Ishikawa (cell line): ENCODE measurements around the gene NAAA.

Experiments used
- CEBPB ChIP-seq: IDR thresholded peaks from 2 replicates; pipeline ENCODE4 v1.6.1; 2012
- CREB1 ChIP-seq: IDR thresholded peaks from 2 replicates; pipeline ENCODE4 v1.6.1; 2012; ENCODE audit warnings: low read depth
- EGR1 ChIP-seq: IDR thresholded peaks from 2 replicates; pipeline ENCODE4 v1.6.1; 2012
- EP300 ChIP-seq: IDR thresholded peaks from 2 replicates; pipeline ENCODE4 v1.6.1; 2012; ENCODE audit warnings: borderline replicate concordance
- FOXM1 ChIP-seq: IDR thresholded peaks from 2 replicates; pipeline ENCODE4 v1.6.1; 2012; ENCODE audit warnings: low read depth, borderline replicate concordance
- NFIC ChIP-seq: IDR thresholded peaks from 2 replicates; pipeline ENCODE4 v1.6.1; 2012
- RAD21 ChIP-seq: IDR thresholded peaks from 2 replicates; pipeline ENCODE4 v1.6.1; 2012; ENCODE audit warnings: low read depth
- TAF1 ChIP-seq: IDR thresholded peaks from 2 replicates; pipeline ENCODE4 v1.6.1; 2012; ENCODE audit warnings: low read depth, mild to moderate bottlenecking
- TCF12 ChIP-seq: IDR thresholded peaks from 2 replicates; pipeline ENCODE4 v1.6.1; 2012; ENCODE audit warnings: low read depth
- TEAD4 ChIP-seq: IDR thresholded peaks from 2 replicates; pipeline ENCODE4 v1.6.1; 2012
- YY1 ChIP-seq: IDR thresholded peaks from 2 replicates; pipeline ENCODE4 v1.6.1; 2012; ENCODE audit warnings: low read depth
- ZBTB7A ChIP-seq: IDR thresholded peaks from 2 replicates; pipeline ENCODE4 v1.6.1; 2012; ENCODE audit warnings: low read depth
- TF ChIP-seq, protein P1 (sequence below): IDR thresholded peaks from 2 replicates; pipeline ENCODE4 v1.6.1; 2012
- TF ChIP-seq, protein P2 (sequence below): IDR thresholded peaks from 2 replicates; pipeline ENCODE4 v1.6.1; 2012
- TF ChIP-seq, protein P3 (sequence below): IDR thresholded peaks from 2 replicates; pipeline ENCODE4 v1.6.1; 2012; ENCODE audit warnings: low read depth, mild to moderate bottlenecking

The NAAA gene

DNA sequence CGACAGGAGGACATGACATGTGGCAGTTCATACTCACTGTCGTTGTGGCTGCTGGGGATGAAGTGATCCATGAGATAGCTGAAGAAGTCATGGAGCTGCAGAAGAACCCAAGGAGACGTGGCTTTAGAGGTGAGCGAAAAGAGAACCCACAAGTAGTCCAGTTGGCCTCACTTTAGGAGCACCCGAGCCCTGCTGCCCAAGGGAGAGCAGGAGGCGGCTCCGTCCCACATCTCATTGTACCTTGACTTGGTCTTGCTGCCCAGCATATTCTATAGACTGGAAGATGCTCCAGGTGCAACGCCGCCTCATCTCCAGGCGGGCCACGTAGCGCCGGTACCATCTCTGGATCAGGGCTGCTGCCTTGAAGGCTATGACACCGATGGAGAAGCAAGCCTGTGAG is 49.2 kb downstream of the NAAA start:
- TF ChIP-seq CEBPB (no peak), EGR1 (no peak), TCF12 (no peak), RAD21 (no peak), NFIC (no peak), FOXM1 (no peak), CREB1 (no peak), YY1 (no peak)
- TF ChIP-seq, protein P1, sequence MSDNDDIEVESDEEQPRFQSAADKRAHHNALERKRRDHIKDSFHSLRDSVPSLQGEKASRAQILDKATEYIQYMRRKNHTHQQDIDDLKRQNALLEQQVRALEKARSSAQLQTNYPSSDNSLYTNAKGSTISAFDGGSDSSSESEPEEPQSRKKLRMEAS: no peak
- TF ChIP-seq, protein P2, sequence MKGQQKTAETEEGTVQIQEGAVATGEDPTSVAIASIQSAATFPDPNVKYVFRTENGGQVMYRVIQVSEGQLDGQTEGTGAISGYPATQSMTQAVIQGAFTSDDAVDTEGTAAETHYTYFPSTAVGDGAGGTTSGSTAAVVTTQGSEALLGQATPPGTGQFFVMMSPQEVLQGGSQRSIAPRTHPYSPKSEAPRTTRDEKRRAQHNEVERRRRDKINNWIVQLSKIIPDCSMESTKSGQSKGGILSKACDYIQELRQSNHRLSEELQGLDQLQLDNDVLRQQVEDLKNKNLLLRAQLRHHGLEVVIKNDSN: no peak

DNA sequence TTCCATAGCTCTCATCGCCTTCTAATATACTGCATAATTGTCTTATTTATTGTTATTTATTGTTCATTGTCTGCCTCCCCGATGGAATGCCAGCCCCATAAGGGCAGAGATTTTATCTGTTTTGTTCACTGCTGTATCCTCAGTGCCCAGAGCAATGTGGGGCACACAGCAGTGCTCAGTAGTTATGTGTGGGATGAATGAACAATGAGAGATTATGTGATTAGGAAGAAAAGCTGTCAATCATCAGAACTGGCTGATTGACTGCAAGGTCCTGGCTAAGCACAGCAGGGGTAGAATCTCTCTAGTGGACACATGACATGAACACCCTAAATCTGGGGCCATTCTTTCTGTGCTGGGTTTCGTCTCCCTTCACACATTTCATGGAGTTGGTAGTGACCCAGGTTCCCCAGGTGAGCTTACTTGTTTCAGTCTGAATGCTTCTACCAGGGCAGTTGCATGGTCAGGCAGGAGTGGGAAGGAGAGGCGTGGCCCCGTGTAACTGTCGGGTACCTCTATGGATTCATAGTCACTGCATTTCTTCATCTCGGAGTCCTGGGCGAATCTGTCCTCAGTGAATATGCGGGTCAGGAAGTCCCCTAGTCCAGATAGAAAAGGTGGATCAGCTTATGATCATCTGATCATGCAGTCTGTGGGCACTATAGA is 51.1 kb downstream of the NAAA start:
- TF ChIP-seq RAD21: no peak
- TF ChIP-seq, protein P1: no peak
- no peak for TF ChIP-seq FOXM1
- TF ChIP-seq, protein P2: no peak
- TF ChIP-seq YY1: no peak
- TF ChIP-seq TCF12: no peak
- no peak for TF ChIP-seq CEBPB
- no peak for TF ChIP-seq ZBTB7A
- TF ChIP-seq, protein P3, sequence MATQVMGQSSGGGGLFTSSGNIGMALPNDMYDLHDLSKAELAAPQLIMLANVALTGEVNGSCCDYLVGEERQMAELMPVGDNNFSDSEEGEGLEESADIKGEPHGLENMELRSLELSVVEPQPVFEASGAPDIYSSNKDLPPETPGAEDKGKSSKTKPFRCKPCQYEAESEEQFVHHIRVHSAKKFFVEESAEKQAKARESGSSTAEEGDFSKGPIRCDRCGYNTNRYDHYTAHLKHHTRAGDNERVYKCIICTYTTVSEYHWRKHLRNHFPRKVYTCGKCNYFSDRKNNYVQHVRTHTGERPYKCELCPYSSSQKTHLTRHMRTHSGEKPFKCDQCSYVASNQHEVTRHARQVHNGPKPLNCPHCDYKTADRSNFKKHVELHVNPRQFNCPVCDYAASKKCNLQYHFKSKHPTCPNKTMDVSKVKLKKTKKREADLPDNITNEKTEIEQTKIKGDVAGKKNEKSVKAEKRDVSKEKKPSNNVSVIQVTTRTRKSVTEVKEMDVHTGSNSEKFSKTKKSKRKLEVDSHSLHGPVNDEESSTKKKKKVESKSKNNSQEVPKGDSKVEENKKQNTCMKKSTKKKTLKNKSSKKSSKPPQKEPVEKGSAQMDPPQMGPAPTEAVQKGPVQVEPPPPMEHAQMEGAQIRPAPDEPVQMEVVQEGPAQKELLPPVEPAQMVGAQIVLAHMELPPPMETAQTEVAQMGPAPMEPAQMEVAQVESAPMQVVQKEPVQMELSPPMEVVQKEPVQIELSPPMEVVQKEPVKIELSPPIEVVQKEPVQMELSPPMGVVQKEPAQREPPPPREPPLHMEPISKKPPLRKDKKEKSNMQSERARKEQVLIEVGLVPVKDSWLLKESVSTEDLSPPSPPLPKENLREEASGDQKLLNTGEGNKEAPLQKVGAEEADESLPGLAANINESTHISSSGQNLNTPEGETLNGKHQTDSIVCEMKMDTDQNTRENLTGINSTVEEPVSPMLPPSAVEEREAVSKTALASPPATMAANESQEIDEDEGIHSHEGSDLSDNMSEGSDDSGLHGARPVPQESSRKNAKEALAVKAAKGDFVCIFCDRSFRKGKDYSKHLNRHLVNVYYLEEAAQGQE: no peak
- TF ChIP-seq TEAD4: no peak
- no peak for TF ChIP-seq EGR1
- TF ChIP-seq TAF1: no peak
- TF ChIP-seq EP300: no peak
- no peak for TF ChIP-seq NFIC
- no peak for TF ChIP-seq CREB1

DNA sequence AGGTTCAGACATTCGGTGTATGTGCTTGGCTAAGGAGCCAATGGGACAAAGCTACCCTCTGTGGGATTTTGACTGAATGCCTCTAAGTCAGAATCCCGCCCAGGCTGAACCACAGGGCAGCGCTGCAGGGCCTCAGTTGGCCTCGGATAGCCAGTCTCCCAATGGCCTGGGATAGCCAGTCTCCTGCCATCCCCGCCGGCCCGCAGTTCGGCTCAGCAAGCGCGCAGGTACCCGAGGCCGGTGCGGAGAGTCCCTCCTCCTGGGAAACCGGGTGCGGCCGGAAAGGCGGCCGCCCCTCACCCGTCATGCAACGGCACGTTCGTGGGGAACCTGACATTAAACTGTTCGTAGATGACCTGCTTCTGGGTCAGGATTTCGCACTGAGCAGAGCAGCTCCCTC is 54.7 kb downstream of the NAAA start:
- no peak for TF ChIP-seq TCF12
- TF ChIP-seq, protein P3: no peak

DNA sequence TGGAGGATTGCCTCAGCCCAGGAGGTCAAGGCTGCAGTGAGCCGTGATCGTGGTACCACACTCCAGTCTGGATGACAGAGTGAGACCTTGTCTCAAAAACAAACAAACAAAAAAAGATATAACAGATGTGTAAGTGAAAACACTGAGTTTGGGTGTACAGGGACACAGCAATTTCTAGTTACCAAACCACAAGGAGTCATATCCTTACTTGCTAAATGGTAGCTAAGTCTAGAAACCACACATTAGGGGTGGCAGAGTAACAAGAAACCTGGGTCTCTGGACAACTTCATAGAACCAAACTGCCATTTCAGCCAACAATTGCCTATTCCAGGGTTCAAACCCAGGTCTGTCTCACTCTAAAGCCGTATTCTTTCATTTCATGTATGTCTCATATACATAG is 59.3 kb downstream of the NAAA start:
- TF ChIP-seq FOXM1 (no peak), TAF1 (no peak), NFIC (no peak), EP300 (no peak)
- TF ChIP-seq, protein P1: no peak

DNA sequence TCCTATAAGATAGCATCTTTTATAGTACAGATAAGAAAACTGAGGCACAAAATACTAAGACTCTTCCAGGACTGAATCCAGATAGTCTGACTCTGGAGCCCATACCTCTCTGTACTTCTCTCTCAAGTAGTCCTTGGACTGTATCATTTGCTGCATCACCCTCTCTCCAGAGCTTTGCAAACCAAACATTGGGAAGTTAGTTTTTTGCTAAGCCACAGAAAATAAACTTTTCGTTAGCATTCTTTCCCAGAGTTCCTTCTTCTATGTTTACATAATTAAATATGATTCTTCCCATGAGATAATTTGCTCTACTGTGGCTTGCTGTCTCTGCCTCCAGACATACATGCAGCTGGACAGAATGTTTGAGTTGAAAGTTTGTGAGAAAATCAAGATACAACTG is 60.5 kb downstream of the NAAA start:
- TF ChIP-seq TEAD4 (no peak), NFIC (no peak), CEBPB (no peak), YY1 (no peak), CREB1 (no peak), FOXM1 (no peak), TAF1 (no peak), EGR1 (no peak), RAD21 (no peak), EP300 (no peak), TCF12 (no peak), ZBTB7A (no peak)
- TF ChIP-seq, protein P2: no peak
- TF ChIP-seq, protein P1: no peak
- TF ChIP-seq, protein P3: no peak
